GM23338 (cell line): ENCODE measurements around the gene TIPIN. TPM values are rescaled to one million over a fixed set of nuclear protein-coding genes. Genes with fewer than 3 reads are reported as not detected.

Source experiments
- ATAC-seq: fragments of 200-7000 bp; cut with Tn5 transposase; 3 replicates; pipeline ENCODE4 v1.9.1; 2020
- DNase-seq: peaks from one replicate; pipeline ENCODE4 v3.0.0-alpha.2; 2015; ENCODE audit warnings: low spot score
- H2AFZ ChIP-seq: fragments of 200-600 bp; sonication (generic); 2 replicates; pipeline ENCODE4 v1.8.0; 2016; ENCODE audit warnings: antibody characterized with exemption, mild to moderate bottlenecking, moderate library complexity
- H3F3A ChIP-seq: fragments of 200-600 bp; sonication (generic); replicated peaks from 2 replicates; pipeline ENCODE4 v1.8.0; 2017; ENCODE audit warnings: antibody characterized with exemption, mixed run types, low read depth
- H3K27ac ChIP-seq: fragments of 200-600 bp; sonication (generic); 2 replicates; pipeline ENCODE4 v1.6.1; 2016; ENCODE audit warnings: low read depth
- H3K27me3 ChIP-seq: fragments of 200-600 bp; sonication (generic); 2 replicates; pipeline ENCODE4 v1.8.0; 2016; ENCODE audit warnings: mild to moderate bottlenecking, mixed run types, moderate library complexity; ENCODE audit not compliant: insufficient read depth
- H3K36me3 ChIP-seq: fragments of 200-600 bp; sonication (generic); 2 replicates; pipeline ENCODE4 v1.8.0; 2016; ENCODE audit warnings: mild to moderate bottlenecking; ENCODE audit not compliant: insufficient read depth
- H3K4me1 ChIP-seq: fragments of 200-600 bp; sonication (generic); 2 replicates; pipeline ENCODE4 v1.8.0; 2016; ENCODE audit warnings: mild to moderate bottlenecking, moderate library complexity; ENCODE audit not compliant: insufficient read depth
- H3K4me2 ChIP-seq: fragments of 200-600 bp; sonication (generic); 2 replicates; pipeline ENCODE4 v1.7.1; 2017; ENCODE audit warnings: mixed run types
- H3K4me3 ChIP-seq: fragments of 200-600 bp; sonication (generic); 2 replicates; pipeline ENCODE4 v1.6.1; 2016; ENCODE audit warnings: mixed run types
- H3K79me2 ChIP-seq: fragments of 200-600 bp; sonication (generic); replicated peaks from 2 replicates; pipeline ENCODE4 v1.8.0; 2017; ENCODE audit warnings: mild to moderate bottlenecking; ENCODE audit not compliant: insufficient read depth
- H3K9me2 ChIP-seq: fragments of 200-600 bp; sonication (generic); 2 replicates; pipeline ENCODE4 v1.8.0; 2017; ENCODE audit not compliant: insufficient read depth
- H4K20me1 ChIP-seq: fragments of 200-600 bp; sonication (generic); replicated peaks from 2 replicates; pipeline ENCODE4 v1.8.0; 2017; ENCODE audit warnings: mild to moderate bottlenecking; ENCODE audit not compliant: insufficient read depth
- H3K27ac Mint-ChIP-seq: 2 replicates; pipeline ENCODE4 v1.8.0; 2020; ENCODE audit warnings: inconsistent platforms, mild to moderate bottlenecking, moderate library complexity, mixed read lengths
- H3K27me3 Mint-ChIP-seq: 3 replicates; pipeline ENCODE4 v1.8.0; 2022; ENCODE audit warnings: low read depth, mild to moderate bottlenecking, moderate library complexity, mixed read lengths, inconsistent platforms; ENCODE audit not compliant: insufficient read depth, poor library complexity
- H3K36me3 Mint-ChIP-seq: 3 replicates; pipeline ENCODE4 v1.8.0; 2021; ENCODE audit warnings: low read depth, mild to moderate bottlenecking, inconsistent platforms, moderate library complexity, mixed read lengths
- H3K4me1 Mint-ChIP-seq: 3 replicates; pipeline ENCODE4 v1.8.0; 2020; ENCODE audit warnings: mild to moderate bottlenecking, inconsistent platforms, mixed read lengths
- H3K4me3 Mint-ChIP-seq: 3 replicates; pipeline ENCODE4 v1.8.0; 2021; ENCODE audit warnings: moderate library complexity, mild to moderate bottlenecking, inconsistent platforms, mixed read lengths
- H3K9me3 Mint-ChIP-seq: 3 replicates; pipeline ENCODE4 v1.8.0; 2020; ENCODE audit warnings: moderate library complexity, mild to moderate bottlenecking, inconsistent platforms, mixed read lengths
- CREB1 ChIP-seq: fragments of 250-450 bp; sonication (Bioruptor Pico); IDR thresholded peaks from 2 replicates; pipeline ENCODE4 v1.5.0; 2020; ENCODE audit warnings: low read depth, mild to moderate bottlenecking, moderate library complexity
- EZH2 ChIP-seq: fragments of 200-600 bp; sonication (generic); IDR thresholded peaks from one replicate; pipeline ENCODE4 v1.8.0; 2017; ENCODE audit warnings: antibody characterized with exemption, mild to moderate bottlenecking, low read depth; ENCODE audit not compliant: unreplicated experiment
- EZH2phosphoT487 ChIP-seq: fragments of 200-600 bp; sonication (generic); IDR thresholded peaks from one replicate; pipeline ENCODE4 v1.8.1; 2018; ENCODE audit warnings: antibody characterized with exemption; ENCODE audit not compliant: unreplicated experiment
- NANOG ChIP-seq: IDR thresholded peaks from 2 replicates; pipeline ENCODE4 v1.6.1; 2016; ENCODE audit warnings: antibody characterized with exemption, borderline replicate concordance
- POLR2AphosphoS5 ChIP-seq: IDR thresholded peaks from 2 replicates; pipeline ENCODE4 v1.6.1; 2016; ENCODE audit warnings: antibody characterized with exemption, low read depth
- STAT1 ChIP-seq: IDR thresholded peaks from one replicate; pipeline ENCODE4 v1.6.1; 2016; ENCODE audit warnings: antibody characterized with exemption; ENCODE audit not compliant: unreplicated experiment
- ZNF114 ChIP-seq: fragments of 250-450 bp; sonication (Bioruptor Pico); IDR thresholded peaks from 2 replicates; pipeline ENCODE4 v1.5.0; 2020; ENCODE audit warnings: mild to moderate bottlenecking, moderate library complexity
- polyA plus RNA-seq: library from polyadenylated mRNA; unstranded; fragments of >200 nt; fragmentation: Nextera tagmentation; extraction: Ambion mirVana; gene quantifications from 2 replicates; pipeline ENCODE4 v1.2.1, GENCODE V29; 2016
- total RNA-seq: library from RNA; depleted of rRNA; stranded (reverse); fragments of >200 nt; shearing (Covaris generic); gene quantifications from 2 replicates; pipeline ENCODE4 v1.2.3, GENCODE V29; 2014
- TF ChIP-seq, protein P1 (sequence below): IDR thresholded peaks from one replicate; pipeline ENCODE4 v1.6.1; 2018; ENCODE audit warnings: antibody characterized with exemption; ENCODE audit not compliant: unreplicated experiment
- TF ChIP-seq, protein P2 (sequence below), 2 experiments: fragments of 200-600 bp in 1 of 2; sonication (generic) in 1 of 2; conservative IDR thresholded peaks; 2 replicates each; pipeline versions ENCODE4 v1.5.1 to v1.6.1; 2016 to 2017; ENCODE audit warnings: antibody characterized with exemption in 2 of 2, low read depth in 2 of 2, mild to moderate bottlenecking in 2 of 2, moderate library complexity in 1 of 2
- TF ChIP-seq, protein P3 (sequence below): fragments of 250-450 bp; sonication (Bioruptor Pico); IDR thresholded peaks from 2 replicates; pipeline ENCODE4 v1.5.0; 2020; ENCODE audit warnings: mild to moderate bottlenecking, moderate library complexity

Gene TIPIN
- total and polyA plus RNA-seq, 2 experiments from 2014 or later: 25.3 to 39.1 TPM

DNA sequence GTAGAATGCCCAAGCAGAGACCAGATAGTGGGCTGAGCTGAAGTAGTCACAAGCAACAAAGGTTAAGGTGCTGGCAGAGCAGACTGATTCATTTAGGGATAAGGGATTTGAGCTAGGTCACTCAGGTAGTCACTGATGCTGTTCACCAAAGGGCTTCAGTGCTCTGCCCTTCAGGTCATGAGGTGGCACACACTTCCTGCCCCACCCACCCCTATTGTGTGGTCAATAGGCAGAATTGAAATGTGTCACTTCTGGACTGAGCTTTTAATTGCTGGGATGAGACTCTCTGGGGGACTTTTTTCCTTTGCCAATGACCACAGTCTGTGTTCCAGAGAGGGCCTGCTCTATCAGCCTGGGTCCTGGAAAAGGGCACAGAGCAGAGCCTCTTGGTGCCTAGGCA, 66.0 kb downstream of the TIPIN start (continued):
- TF ChIP-seq, protein P1, sequence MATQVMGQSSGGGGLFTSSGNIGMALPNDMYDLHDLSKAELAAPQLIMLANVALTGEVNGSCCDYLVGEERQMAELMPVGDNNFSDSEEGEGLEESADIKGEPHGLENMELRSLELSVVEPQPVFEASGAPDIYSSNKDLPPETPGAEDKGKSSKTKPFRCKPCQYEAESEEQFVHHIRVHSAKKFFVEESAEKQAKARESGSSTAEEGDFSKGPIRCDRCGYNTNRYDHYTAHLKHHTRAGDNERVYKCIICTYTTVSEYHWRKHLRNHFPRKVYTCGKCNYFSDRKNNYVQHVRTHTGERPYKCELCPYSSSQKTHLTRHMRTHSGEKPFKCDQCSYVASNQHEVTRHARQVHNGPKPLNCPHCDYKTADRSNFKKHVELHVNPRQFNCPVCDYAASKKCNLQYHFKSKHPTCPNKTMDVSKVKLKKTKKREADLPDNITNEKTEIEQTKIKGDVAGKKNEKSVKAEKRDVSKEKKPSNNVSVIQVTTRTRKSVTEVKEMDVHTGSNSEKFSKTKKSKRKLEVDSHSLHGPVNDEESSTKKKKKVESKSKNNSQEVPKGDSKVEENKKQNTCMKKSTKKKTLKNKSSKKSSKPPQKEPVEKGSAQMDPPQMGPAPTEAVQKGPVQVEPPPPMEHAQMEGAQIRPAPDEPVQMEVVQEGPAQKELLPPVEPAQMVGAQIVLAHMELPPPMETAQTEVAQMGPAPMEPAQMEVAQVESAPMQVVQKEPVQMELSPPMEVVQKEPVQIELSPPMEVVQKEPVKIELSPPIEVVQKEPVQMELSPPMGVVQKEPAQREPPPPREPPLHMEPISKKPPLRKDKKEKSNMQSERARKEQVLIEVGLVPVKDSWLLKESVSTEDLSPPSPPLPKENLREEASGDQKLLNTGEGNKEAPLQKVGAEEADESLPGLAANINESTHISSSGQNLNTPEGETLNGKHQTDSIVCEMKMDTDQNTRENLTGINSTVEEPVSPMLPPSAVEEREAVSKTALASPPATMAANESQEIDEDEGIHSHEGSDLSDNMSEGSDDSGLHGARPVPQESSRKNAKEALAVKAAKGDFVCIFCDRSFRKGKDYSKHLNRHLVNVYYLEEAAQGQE: no peak
- TF ChIP-seq CREB1: no peak
- TF ChIP-seq ZNF114 (CRISPR knock-in tag): no peak

DNA sequence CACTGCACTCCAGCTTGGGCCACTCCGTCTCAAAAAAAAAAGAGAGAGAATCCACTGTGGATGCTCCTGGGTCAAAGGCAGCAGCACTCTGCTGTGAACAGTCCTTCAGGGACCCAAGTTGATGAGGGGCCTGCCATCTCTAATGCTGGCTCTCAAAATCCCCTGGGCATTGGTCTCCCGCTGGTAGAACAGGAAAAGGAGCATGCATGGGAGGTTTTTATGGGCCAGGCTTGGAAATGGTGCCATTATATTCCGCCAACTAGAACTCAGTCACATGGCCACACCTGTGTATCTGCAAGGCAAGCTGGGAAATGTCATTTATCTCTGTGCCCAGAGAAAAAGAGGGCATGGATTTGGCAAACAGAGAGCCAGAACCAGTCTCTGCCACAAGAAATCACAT, 66.5 kb downstream of the TIPIN start:
- DNase-seq (no peak), ATAC-seq (no peak)
- no peaks in the 10 kb centered on the region; the same call in 1 of the 2 replicates for H3F3A ChIP-seq
- no peaks in the 10 kb centered on the region for H3K36me3 ChIP-seq
- H3K4me3 Mint-ChIP-seq: no peak overlapping the region
- no peak overlapping the region for H2AFZ ChIP-seq
- H3K9me2 ChIP-seq: no peaks in the 10 kb centered on the region
- H3K4me2 ChIP-seq: no peak overlapping the region
- no peak overlapping the region for H3K4me3 ChIP-seq
- H3K27me3 ChIP-seq: no peaks in the 10 kb centered on the region
- no peaks in the 10 kb centered on the region for H3K9me3 Mint-ChIP-seq
- H4K20me1 ChIP-seq: no peaks in the 10 kb centered on the region
- H3K27ac Mint-ChIP-seq: no peak overlapping the region
- no peaks in the 10 kb centered on the region for H3K36me3 Mint-ChIP-seq
- H3K4me1 ChIP-seq: peaks cover 10% of the 10 kb centered on the region
- no peaks in the 10 kb centered on the region for H3K79me2 ChIP-seq
- H3K4me1 Mint-ChIP-seq: peaks cover 22% of the 10 kb centered on the region
- H3K27me3 Mint-ChIP-seq: peaks cover 2% of the 10 kb centered on the region
- no peak overlapping the region for H3K27ac ChIP-seq
- TF ChIP-seq, protein P1: no peak
- TF ChIP-seq STAT1: no peak
- no peak for TF ChIP-seq ZNF114 (CRISPR knock-in tag)
- TF ChIP-seq EZH2: no peak
- TF ChIP-seq, protein P2, sequence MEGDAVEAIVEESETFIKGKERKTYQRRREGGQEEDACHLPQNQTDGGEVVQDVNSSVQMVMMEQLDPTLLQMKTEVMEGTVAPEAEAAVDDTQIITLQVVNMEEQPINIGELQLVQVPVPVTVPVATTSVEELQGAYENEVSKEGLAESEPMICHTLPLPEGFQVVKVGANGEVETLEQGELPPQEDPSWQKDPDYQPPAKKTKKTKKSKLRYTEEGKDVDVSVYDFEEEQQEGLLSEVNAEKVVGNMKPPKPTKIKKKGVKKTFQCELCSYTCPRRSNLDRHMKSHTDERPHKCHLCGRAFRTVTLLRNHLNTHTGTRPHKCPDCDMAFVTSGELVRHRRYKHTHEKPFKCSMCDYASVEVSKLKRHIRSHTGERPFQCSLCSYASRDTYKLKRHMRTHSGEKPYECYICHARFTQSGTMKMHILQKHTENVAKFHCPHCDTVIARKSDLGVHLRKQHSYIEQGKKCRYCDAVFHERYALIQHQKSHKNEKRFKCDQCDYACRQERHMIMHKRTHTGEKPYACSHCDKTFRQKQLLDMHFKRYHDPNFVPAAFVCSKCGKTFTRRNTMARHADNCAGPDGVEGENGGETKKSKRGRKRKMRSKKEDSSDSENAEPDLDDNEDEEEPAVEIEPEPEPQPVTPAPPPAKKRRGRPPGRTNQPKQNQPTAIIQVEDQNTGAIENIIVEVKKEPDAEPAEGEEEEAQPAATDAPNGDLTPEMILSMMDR (conservative IDR thresholded peaks at IDR 0.05; ENCODE audit: low read depth in 2 of 2): no peak
- no peak for TF ChIP-seq POLR2AphosphoS5
- TF ChIP-seq EZH2phosphoT487: no peak
- TF ChIP-seq, protein P3, sequence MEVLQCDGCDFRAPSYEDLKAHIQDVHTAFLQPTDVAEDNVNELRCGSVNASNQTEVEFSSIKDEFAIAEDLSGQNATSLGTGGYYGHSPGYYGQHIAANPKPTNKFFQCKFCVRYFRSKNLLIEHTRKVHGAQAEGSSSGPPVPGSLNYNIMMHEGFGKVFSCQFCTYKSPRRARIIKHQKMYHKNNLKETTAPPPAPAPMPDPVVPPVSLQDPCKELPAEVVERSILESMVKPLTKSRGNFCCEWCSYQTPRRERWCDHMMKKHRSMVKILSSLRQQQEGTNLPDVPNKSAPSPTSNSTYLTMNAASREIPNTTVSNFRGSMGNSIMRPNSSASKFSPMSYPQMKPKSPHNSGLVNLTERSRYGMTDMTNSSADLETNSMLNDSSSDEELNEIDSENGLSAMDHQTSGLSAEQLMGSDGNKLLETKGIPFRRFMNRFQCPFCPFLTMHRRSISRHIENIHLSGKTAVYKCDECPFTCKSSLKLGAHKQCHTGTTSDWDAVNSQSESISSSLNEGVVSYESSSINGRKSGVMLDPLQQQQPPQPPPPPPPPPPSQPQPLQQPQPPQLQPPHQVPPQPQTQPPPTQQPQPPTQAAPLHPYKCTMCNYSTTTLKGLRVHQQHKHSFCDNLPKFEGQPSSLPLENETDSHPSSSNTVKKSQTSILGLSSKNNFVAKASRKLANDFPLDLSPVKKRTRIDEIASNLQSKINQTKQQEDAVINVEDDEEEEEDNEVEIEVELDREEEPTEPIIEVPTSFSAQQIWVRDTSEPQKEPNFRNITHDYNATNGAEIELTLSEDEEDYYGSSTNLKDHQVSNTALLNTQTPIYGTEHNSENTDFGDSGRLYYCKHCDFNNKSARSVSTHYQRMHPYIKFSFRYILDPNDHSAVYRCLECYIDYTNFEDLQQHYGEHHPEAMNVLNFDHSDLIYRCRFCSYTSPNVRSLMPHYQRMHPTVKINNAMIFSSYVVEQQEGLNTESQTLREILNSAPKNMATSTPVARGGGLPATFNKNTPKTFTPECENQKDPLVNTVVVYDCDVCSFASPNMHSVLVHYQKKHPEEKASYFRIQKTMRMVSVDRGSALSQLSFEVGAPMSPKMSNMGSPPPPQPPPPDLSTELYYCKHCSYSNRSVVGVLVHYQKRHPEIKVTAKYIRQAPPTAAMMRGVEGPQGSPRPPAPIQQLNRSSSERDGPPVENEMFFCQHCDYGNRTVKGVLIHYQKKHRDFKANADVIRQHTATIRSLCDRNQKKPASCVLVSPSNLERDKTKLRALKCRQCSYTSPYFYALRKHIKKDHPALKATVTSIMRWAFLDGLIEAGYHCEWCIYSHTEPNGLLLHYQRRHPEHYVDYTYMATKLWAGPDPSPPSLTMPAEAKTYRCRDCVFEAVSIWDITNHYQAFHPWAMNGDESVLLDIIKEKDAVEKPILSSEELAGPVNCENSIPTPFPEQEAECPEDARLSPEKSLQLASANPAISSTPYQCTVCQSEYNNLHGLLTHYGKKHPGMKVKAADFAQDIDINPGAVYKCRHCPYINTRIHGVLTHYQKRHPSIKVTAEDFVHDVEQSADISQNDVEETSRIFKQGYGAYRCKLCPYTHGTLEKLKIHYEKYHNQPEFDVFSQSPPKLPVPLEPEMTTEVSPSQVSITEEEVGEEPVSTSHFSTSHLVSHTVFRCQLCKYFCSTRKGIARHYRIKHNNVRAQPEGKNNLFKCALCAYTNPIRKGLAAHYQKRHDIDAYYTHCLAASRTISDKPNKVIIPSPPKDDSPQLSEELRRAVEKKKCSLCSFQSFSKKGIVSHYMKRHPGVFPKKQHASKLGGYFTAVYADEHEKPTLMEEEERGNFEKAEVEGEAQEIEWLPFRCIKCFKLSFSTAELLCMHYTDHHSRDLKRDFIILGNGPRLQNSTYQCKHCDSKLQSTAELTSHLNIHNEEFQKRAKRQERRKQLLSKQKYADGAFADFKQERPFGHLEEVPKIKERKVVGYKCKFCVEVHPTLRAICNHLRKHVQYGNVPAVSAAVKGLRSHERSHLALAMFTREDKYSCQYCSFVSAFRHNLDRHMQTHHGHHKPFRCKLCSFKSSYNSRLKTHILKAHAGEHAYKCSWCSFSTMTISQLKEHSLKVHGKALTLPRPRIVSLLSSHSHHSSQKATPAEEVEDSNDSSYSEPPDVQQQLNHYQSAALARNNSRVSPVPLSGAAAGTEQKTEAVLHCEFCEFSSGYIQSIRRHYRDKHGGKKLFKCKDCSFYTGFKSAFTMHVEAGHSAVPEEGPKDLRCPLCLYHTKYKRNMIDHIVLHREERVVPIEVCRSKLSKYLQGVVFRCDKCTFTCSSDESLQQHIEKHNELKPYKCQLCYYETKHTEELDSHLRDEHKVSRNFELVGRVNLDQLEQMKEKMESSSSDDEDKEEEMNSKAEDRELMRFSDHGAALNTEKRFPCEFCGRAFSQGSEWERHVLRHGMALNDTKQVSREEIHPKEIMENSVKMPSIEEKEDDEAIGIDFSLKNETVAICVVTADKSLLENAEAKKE: no peak
- no peak for TF ChIP-seq CREB1
- TF ChIP-seq NANOG: no peak
